ENCODE results near the gene CAV3.
A peak's percentile ranks its signal among the peaks of the same experiment; 100 is the strongest.

CAV3 gene

DNA sequence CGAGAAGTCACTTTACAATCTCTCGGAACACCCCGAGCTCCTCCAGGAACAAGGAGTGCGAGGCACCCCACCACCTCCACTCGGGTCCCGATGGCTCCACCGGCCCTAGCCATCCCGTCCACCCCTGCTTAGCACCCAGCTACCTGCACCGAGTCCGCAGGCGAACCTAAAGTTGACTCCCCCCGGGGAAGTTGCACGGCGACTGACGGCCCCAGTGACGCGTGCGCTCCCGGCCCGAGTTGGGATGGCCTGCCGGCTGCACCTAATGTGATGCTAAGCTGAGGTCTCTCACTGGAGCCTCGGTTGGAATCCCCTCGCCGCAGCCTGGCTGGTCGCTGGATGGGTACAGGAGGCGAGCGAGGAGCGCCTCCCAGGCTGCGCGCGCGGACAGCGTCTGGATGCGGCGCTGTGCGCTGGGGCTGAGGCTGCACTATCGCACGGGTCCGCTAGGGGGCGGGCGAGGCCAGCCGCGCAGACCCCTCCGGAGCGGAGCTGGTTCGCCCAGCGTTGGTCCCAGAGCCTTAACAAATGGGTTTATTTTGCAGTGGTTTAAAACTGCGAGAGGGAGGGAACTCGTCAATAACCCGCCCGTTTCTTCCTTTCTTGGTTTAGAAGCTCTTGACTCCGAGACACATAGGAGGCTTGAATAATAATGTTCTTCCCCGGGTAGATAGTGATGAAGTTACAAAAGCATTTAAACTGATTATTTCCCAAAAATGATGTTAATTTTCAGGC is 35.7 kb downstream of the CAV3 start, which contains the start of gene OXTR:
TSS of gene OXTR (minus strand) at position 526 of the 735 bp plus-strand sequence. CDS start 1,426 bp downstream, outside the sequence.
- no peaks in the 10 kb centered on the region for H4K20me1 ChIP-seq (ENCODE audit: insufficient read depth, low read length)
- peak within 1 kb of the TSS; percentile 85 for H3K4me3 ChIP-seq (ENCODE audit: low read length)
- H3K9me3 ChIP-seq (ENCODE audit: insufficient read depth, low read length), result no peaks in the 10 kb centered on the region
- peak within 1 kb of the TSS; percentile 71 for H2AFZ ChIP-seq (ENCODE audit: low read depth, low read length)
- peak within 1 kb of the TSS; percentile 71 for H3K9ac ChIP-seq (ENCODE audit: low read length)
- no peaks in the 10 kb centered on the region for H3K27me3 ChIP-seq (ENCODE audit: low read depth, low read length)
- peaks cover 8% of the 10 kb centered on the region; the same call in 1 of the 2 replicates for H3K79me2 ChIP-seq (ENCODE audit: low read length)
- H3K27ac ChIP-seq (ENCODE audit: low read length), result peak within 1 kb of the TSS; percentile 63
- peaks cover 16% of the 10 kb centered on the region for H3K36me3 ChIP-seq (replicated peaks; ENCODE audit: low read depth, low read length)
- peak within 1 kb of the TSS; percentile 86 for H3K4me2 ChIP-seq (ENCODE audit: low read length)
- peaks cover 79% of the 10 kb centered on the region for H3K4me1 ChIP-seq (ENCODE audit: low read length)
- TF ChIP-seq EZH2phosphoT487 (IDR thresholded peaks at IDR 0.05; ENCODE audit: low read depth) (no peak), CTCF (IDR thresholded peaks at IDR 0.05; ENCODE audit: low read depth, low read length) (peak; percentile 91)

- no peaks in the 10 kb centered on the region for H4K20me1 ChIP-seq (ENCODE audit: insufficient read depth, low read length)
- H3K9me3 ChIP-seq (ENCODE audit: insufficient read depth, low read length), result no peaks in the 10 kb centered on the region
- no peaks in the 10 kb centered on the region for H3K27me3 ChIP-seq (ENCODE audit: low read depth, low read length)
- no peaks in the 10 kb centered on the region for H3K36me3 ChIP-seq (replicated peaks; ENCODE audit: low read depth, low read length)
- no peak for TF ChIP-seq CTCF (IDR thresholded peaks at IDR 0.05; ENCODE audit: low read depth, low read length)
- TF ChIP-seq EZH2phosphoT487 (IDR thresholded peaks at IDR 0.05; ENCODE audit: low read depth), result no peak
- no peak overlapping the region for H3K4me2 ChIP-seq (ENCODE audit: low read length)
- peaks cover 31% of the 10 kb centered on the region for H3K4me1 ChIP-seq (ENCODE audit: low read length)
- no peak overlapping the region for H3K4me3 ChIP-seq (ENCODE audit: low read length)
- H3K9ac ChIP-seq (ENCODE audit: low read length), result no peak overlapping the region
- H2AFZ ChIP-seq (ENCODE audit: low read depth, low read length), result no peak overlapping the region
- no peaks in the 10 kb centered on the region for H3K79me2 ChIP-seq (ENCODE audit: low read length)
- no peak overlapping the region for H3K27ac ChIP-seq (ENCODE audit: low read length)
Observed at GRCh38 chr3:8773941-8774542, 40.4 kb downstream of the CAV3 start.

DNA sequence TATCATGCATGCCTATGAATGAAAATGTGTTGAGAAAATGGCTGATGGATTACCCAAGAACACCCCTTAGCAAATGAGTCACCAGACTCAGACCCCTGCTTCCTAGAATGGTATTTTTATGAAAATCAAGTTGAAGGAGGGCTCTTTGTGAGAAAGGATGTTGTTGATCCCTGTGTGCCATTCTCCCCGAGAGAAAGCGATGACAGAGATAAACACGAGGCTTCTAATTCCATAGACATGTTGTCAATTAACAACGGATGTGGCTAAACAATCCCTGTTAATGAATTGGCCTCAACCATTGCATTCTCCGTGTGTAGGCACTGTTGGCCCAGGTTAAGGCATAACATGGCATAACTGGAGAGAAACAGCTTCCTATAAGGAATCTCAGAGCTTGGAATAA is 41.6 kb downstream of the CAV3 start:
- Histone ChIP-seq H3K9me3 (ENCODE audit: insufficient read depth, low read length) (no peaks in the 10 kb centered on the region), H4K20me1 (ENCODE audit: insufficient read depth, low read length) (no peaks in the 10 kb centered on the region), H3K27ac (ENCODE audit: low read length) (no peak overlapping the region), H3K27me3 (ENCODE audit: low read depth, low read length) (no peaks in the 10 kb centered on the region), H3K36me3 (replicated peaks; ENCODE audit: low read depth, low read length) (no peaks in the 10 kb centered on the region), H3K9ac (ENCODE audit: low read length) (no peak overlapping the region), H3K79me2 (ENCODE audit: low read length) (no peaks in the 10 kb centered on the region), H3K4me3 (ENCODE audit: low read length) (no peak overlapping the region), H3K4me2 (ENCODE audit: low read length) (no peak overlapping the region), H3K4me1 (ENCODE audit: low read length) (peaks cover 24% of the 10 kb centered on the region), H2AFZ (ENCODE audit: low read depth, low read length) (no peak overlapping the region)
- TF ChIP-seq EZH2phosphoT487 (IDR thresholded peaks at IDR 0.05; ENCODE audit: low read depth), result no peak
- no peak for TF ChIP-seq CTCF (IDR thresholded peaks at IDR 0.05; ENCODE audit: low read depth, low read length)

- no peaks in the 10 kb centered on the region for H3K79me2 ChIP-seq (ENCODE audit: low read length)
- TF ChIP-seq EZH2phosphoT487 (IDR thresholded peaks at IDR 0.05; ENCODE audit: low read depth) (no peak), CTCF (IDR thresholded peaks at IDR 0.05; ENCODE audit: low read depth, low read length) (no peak)
- no peak overlapping the region for H2AFZ ChIP-seq (ENCODE audit: low read depth, low read length)
- no peaks in the 10 kb centered on the region for H3K9me3 ChIP-seq (ENCODE audit: insufficient read depth, low read length)
- no peaks in the 10 kb centered on the region for H3K36me3 ChIP-seq (replicated peaks; ENCODE audit: low read depth, low read length)
- H3K4me2 ChIP-seq (ENCODE audit: low read length), result no peak overlapping the region
- H3K4me3 ChIP-seq (ENCODE audit: low read length), result no peak overlapping the region
- H3K9ac ChIP-seq (ENCODE audit: low read length), result no peak overlapping the region
- H3K27me3 ChIP-seq (ENCODE audit: low read depth, low read length), result no peaks in the 10 kb centered on the region
- no peak overlapping the region for H3K27ac ChIP-seq (ENCODE audit: low read length)
- H4K20me1 ChIP-seq (ENCODE audit: insufficient read depth, low read length), result no peaks in the 10 kb centered on the region
- peaks cover 24% of the 10 kb centered on the region for H3K4me1 ChIP-seq (ENCODE audit: low read length)
Observed at GRCh38 chr3:8775602-8776001, 42.0 kb downstream of the CAV3 start.

Measured in OCI-LY3 (cell line).